ENCODE measurements around the gene COL8A1.

DNA sequence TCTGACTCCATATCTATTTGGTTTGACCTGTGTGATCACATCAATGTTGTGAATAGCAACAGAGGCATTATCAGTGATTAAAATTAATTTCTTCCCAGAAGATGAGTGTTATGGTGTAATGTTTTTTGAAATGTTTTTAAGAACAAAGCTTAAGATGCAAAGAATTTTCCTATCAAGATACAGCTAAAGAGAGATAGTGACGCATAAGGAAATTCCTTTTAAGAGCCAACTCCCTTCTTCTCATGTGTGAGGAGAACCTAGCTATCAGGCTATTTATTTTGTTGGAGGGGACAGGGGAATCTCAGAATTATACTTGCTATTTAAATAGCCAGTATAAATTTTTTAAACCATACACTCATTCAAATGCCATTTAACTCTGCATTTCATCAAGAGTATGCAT, 71.3 kb downstream of the COL8A1 start:
- no peak for TF ChIP-seq POLR2AphosphoS5 (IDR thresholded peaks at IDR 0.05; ENCODE audit: insufficient read depth in 1 of 2, low read depth in 1 of 2)
- TF ChIP-seq, protein P1, sequence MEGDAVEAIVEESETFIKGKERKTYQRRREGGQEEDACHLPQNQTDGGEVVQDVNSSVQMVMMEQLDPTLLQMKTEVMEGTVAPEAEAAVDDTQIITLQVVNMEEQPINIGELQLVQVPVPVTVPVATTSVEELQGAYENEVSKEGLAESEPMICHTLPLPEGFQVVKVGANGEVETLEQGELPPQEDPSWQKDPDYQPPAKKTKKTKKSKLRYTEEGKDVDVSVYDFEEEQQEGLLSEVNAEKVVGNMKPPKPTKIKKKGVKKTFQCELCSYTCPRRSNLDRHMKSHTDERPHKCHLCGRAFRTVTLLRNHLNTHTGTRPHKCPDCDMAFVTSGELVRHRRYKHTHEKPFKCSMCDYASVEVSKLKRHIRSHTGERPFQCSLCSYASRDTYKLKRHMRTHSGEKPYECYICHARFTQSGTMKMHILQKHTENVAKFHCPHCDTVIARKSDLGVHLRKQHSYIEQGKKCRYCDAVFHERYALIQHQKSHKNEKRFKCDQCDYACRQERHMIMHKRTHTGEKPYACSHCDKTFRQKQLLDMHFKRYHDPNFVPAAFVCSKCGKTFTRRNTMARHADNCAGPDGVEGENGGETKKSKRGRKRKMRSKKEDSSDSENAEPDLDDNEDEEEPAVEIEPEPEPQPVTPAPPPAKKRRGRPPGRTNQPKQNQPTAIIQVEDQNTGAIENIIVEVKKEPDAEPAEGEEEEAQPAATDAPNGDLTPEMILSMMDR (IDR thresholded peaks at IDR 0.05) = no peak

Measured in vagina (tissue), 2 donors.